Measurements from ENCODE around the gene LBX1.

DNA sequence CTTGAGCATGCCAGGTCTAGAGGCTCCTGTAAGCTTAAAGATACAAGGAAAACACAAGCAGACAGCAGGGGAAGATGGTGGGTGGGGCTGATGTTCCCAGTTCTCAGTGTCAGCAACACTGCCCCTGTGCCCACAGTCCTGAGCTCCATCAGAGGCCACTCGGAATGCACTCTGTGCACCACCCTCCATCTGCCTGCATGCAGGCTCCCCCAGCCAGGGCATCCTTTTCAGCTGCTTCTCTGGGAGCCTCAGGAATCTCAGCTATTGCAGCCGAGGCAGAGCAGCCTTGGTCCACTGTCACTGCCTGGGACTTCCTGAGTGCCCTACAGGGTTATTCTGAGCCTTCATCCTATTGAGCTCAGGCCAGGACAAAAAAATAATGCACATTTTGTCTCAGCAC is 22.2 kb downstream of the LBX1 start:
- TF ChIP-seq, protein P1, sequence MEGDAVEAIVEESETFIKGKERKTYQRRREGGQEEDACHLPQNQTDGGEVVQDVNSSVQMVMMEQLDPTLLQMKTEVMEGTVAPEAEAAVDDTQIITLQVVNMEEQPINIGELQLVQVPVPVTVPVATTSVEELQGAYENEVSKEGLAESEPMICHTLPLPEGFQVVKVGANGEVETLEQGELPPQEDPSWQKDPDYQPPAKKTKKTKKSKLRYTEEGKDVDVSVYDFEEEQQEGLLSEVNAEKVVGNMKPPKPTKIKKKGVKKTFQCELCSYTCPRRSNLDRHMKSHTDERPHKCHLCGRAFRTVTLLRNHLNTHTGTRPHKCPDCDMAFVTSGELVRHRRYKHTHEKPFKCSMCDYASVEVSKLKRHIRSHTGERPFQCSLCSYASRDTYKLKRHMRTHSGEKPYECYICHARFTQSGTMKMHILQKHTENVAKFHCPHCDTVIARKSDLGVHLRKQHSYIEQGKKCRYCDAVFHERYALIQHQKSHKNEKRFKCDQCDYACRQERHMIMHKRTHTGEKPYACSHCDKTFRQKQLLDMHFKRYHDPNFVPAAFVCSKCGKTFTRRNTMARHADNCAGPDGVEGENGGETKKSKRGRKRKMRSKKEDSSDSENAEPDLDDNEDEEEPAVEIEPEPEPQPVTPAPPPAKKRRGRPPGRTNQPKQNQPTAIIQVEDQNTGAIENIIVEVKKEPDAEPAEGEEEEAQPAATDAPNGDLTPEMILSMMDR (IDR thresholded peaks at IDR 0.05) = no peak
- TF ChIP-seq POLR2A (IDR thresholded peaks at IDR 0.05) = no peak
